Activated CD4-positive, alpha-beta T cell treated with anti-CD3 and anti-CD28 coated beads, Interleukin-2, amount 10 ng/mL, durations not matched to agents 7 days and 5 days (primary cell): Measurements from ENCODE around the gene FBXL22. TPM values are rescaled to one million over a fixed set of nuclear protein-coding genes. Genes with fewer than 3 reads are reported as not detected.
"Not testable (repeated sequence)": the region's sequence is repeated elsewhere in the genome, so short reads cannot be mapped to it uniquely, and the experiment has no call there.

Experiments used
- CTCF ChIA-PET: fragments of 350-600 bp; sonication (Branson Sonifier 250); formaldehyde crosslinking; loops from one replicate; lab custom pipeline; 2021; ENCODE audit warnings: antibody characterized with exemption; lab: Charles Lee
- POLR2A ChIA-PET: fragments of 350-600 bp; sonication (Branson Sonifier 250); formaldehyde crosslinking; loops from one replicate; lab custom pipeline; 2021; ENCODE audit warnings: antibody characterized with exemption; lab: Charles Lee
- DNase-seq: peaks from one replicate; pipeline ENCODE4 v3.0.0-alpha.2; 2020
- H3K27ac Mint-ChIP-seq: one replicate; pipeline ENCODE4 v1.8.0; 2021; ENCODE audit warnings: mild to moderate bottlenecking, moderate library complexity, mixed read lengths
- H3K27me3 Mint-ChIP-seq: one replicate; pipeline ENCODE4 v1.8.0; 2021; ENCODE audit warnings: mixed read lengths
- H3K36me3 Mint-ChIP-seq: one replicate; pipeline ENCODE4 v1.8.0; 2021; ENCODE audit warnings: low read depth, mixed read lengths
- H3K4me1 Mint-ChIP-seq: one replicate; pipeline ENCODE4 v1.8.0; 2021; ENCODE audit warnings: mixed read lengths
- H3K4me3 Mint-ChIP-seq: one replicate; pipeline ENCODE4 v1.8.0; 2021; ENCODE audit warnings: mild to moderate bottlenecking, moderate library complexity, mixed read lengths
- H3K9me3 Mint-ChIP-seq: one replicate; pipeline ENCODE4 v1.8.0; 2021; ENCODE audit warnings: mixed read lengths
- total RNA-seq, 2 experiments: library from RNA; stranded (reverse); gene quantifications; one replicate each; pipeline ENCODE4 v1.2.3, GENCODE V29; 2021

The FBXL22 gene
- total RNA-seq, 2 experiments from 2014 or later: 0.79 to 0.81 TPM

- H3K4me3 Mint-ChIP-seq: no peak overlapping the region
- ChIA-PET POLR2A (no interaction called here), CTCF (interaction anchor here (0.9 to 1.8 kb wide), 6 partner anchors 36 to 486 kb away, joined by 3 to 6 read pairs (median 3); no protein-coding TSS in a partner anchor)
- H3K4me1 Mint-ChIP-seq: peaks cover 62% of the 10 kb centered on the region
- no peaks in the 10 kb centered on the region for H3K9me3 Mint-ChIP-seq
- H3K27me3 Mint-ChIP-seq: no peaks in the 10 kb centered on the region
- DNase-seq: no peak
- peak overlapping the region; percentile 94 for H3K27ac Mint-ChIP-seq
- peaks cover 23% of the 10 kb centered on the region for H3K36me3 Mint-ChIP-seq
Measured at GRCh38 chr15:63605036-63605435, 7.8 kb downstream of the FBXL22 start.

DNA sequence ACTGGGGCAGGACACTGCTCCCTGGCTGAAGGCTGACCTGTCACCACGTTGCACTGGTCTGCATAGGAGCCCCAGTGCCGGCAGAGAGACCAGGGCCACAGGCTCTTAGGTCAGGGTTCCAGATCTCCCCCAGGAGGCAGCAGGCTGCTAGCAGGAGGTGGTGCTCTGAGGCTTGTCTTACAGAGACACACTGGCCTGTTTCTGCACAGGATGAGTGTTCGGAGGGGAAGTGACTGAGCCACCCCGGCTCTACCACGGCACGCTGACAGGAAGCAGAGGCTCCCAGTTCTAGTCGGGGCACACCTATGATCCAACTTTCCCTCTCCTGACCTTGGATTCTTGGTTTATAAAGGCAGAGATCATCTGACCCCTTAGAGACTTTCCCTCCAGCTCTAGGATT lies 8.6 kb downstream of the FBXL22 start:
- Mint-ChIP-seq H3K4me3 (no peak overlapping the region), H3K36me3 (peaks cover 28% of the 10 kb centered on the region), H3K9me3 (no peaks in the 10 kb centered on the region), H3K27me3 (no peaks in the 10 kb centered on the region), H3K27ac (peak overlapping the region; percentile 94), H3K4me1 (peaks cover 68% of the 10 kb centered on the region)
- ChIA-PET POLR2A (no interaction called here), CTCF (interaction anchor here (0.7 to 2.2 kb wide), 8 partner anchors 9 to 466 kb away, joined by 3 to 6 read pairs (median 3); no protein-coding TSS in a partner anchor)
- peak; percentile 73 for DNase-seq

- no peaks in the 10 kb centered on the region for H3K27me3 Mint-ChIP-seq
- peaks cover 73% of the 10 kb centered on the region for H3K4me1 Mint-ChIP-seq
- no peaks in the 10 kb centered on the region for H3K9me3 Mint-ChIP-seq
- H3K36me3 Mint-ChIP-seq: peaks cover 31% of the 10 kb centered on the region
- ChIA-PET POLR2A (interaction anchor here (0.7 kb wide), 1 partner anchor 104 kb away, joined by 5 read pairs; no protein-coding TSS in a partner anchor), CTCF (interaction anchor here (0.7 to 2.2 kb wide), 7 partner anchors 8 to 465 kb away, joined by 3 to 6 read pairs (median 3); no protein-coding TSS in a partner anchor)
- peak overlapping the region; percentile 94 for H3K27ac Mint-ChIP-seq
- no peak overlapping the region for H3K4me3 Mint-ChIP-seq
- no peak for DNase-seq
Measured at GRCh38 chr15:63606308-63606707, 9.1 kb downstream of the FBXL22 start.

DNA sequence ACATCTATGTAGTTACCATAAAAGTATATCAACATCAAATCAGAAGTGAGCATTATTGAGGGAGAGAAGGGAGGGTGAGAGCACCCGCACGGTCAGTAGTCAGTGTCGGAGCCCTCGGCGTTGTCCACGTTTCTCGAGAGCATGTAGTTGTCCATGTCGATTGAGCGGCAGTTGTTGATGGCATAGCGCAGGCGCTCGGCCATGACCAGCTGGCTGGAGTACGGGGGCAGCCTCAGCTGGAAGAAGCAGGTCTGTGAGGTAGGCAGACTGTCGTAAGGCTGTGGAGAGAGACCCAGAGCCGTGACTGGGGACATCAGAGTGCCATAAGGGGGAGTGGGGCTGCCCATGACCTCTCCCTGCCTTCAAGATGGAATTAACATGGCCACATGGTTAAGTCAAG lies 11.8 kb downstream of the FBXL22 start:
- no peak for DNase-seq
- H3K36me3 Mint-ChIP-seq: peaks cover 39% of the 10 kb centered on the region
- H3K9me3 Mint-ChIP-seq: no peaks in the 10 kb centered on the region
- H3K27ac Mint-ChIP-seq: no peak overlapping the region
- H3K27me3 Mint-ChIP-seq: no peaks in the 10 kb centered on the region
- ChIA-PET POLR2A (no interaction called here), CTCF (interaction anchor here (0.7 to 3.1 kb wide), 12 partner anchors 15 to 461 kb away, joined by 3 to 30 read pairs (median 4); no protein-coding TSS in a partner anchor)
- peaks cover 57% of the 10 kb centered on the region for H3K4me1 Mint-ChIP-seq
- H3K4me3 Mint-ChIP-seq: no peak overlapping the region

GRCh38 chr15:63609448-63609847 lies 12.3 kb downstream of the FBXL22 start:
- Mint-ChIP-seq H3K36me3 (peaks cover 44% of the 10 kb centered on the region), H3K9me3 (no peaks in the 10 kb centered on the region), H3K27me3 (no peaks in the 10 kb centered on the region), H3K4me1 (peaks cover 53% of the 10 kb centered on the region), H3K4me3 (no peak overlapping the region), H3K27ac (peak overlapping the region; percentile 14)
- POLR2A ChIA-PET: interaction anchor here (0.6 kb wide), 1 partner anchor 110 kb away, joined by 3 read pairs; no protein-coding TSS in a partner anchor
- CTCF ChIA-PET: interaction anchor here (0.6 to 3.5 kb wide), 38 partner anchors 9 to 544 kb away, joined by 3 to 31 read pairs (median 4); partner anchors contain the start of genes CIAO2A, DAPK2, FBXL22 and SNX1
- DNase-seq: no peak

DNA sequence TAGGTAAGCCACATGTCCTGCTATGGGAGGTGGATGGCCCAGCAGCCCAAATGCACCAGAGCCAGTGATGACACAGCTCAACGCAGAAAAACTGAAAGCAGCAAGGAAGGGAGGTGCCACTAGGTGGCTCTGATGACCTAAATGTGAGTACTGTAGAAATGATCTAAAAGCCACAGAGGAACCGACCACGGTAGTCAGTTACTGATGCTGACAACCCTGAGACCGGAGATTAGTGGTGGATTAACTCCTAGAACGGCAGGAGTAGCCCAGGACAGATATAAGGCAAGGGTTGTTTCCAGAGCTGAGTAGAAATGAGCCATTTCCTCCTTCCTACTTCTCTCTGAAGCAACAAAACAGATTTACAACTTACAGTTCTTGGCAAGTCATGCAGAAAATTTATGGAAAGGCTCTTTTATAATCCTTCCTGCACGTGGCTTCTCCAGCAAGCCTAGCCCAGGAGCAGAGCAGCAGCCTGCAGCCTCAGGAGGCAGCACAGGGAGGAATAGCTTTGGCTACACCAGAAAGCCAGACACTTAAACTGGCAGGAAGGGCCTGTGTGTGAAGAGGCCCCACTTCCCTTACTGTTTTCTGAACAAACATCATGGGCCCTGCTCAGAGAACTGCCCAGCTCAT lies 13.1 kb downstream of the FBXL22 start:
- ChIA-PET CTCF (interaction anchor here (0.6 to 3.5 kb wide), 38 partner anchors 10 to 1545 kb away, joined by 3 to 31 read pairs (median 4); partner anchors contain the start of genes CIAO2A, DAPK2, FBXL22 and SNX1), POLR2A (interaction anchor here (0.6 kb wide), 1 partner anchor 109 kb away, joined by 3 read pairs; no protein-coding TSS in a partner anchor)
- H3K27ac Mint-ChIP-seq: peak overlapping the region; percentile 91
- no peaks in the 10 kb centered on the region for H3K9me3 Mint-ChIP-seq
- DNase-seq: peak; percentile 86
- peak overlapping the region; percentile 9 for H3K4me3 Mint-ChIP-seq
- H3K36me3 Mint-ChIP-seq: peaks cover 49% of the 10 kb centered on the region
- H3K4me1 Mint-ChIP-seq: peaks cover 45% of the 10 kb centered on the region
- no peaks in the 10 kb centered on the region for H3K27me3 Mint-ChIP-seq

DNA sequence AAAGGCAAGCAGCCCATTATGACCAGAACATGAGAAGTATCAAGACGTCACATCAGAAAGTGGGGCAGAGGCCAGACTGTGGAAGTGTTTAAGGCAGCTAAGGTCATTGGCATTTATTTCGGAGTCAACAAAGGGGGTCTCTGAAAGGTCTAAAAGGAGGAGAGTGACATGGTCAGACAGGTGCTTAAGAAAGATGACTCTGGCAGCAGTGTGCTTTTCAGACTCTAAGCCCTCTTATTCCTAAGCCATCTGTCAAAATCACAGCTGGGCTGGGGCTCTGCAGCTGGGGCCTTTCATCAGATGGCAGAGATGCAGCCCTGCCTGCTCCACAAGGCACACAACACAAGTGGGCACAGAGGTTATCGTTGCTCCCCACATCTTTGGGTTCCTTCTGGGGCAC lies 14.0 kb downstream of the FBXL22 start:
- H3K4me3 Mint-ChIP-seq: no peak overlapping the region
- H3K9me3 Mint-ChIP-seq: no peaks in the 10 kb centered on the region
- peaks cover 37% of the 10 kb centered on the region for H3K4me1 Mint-ChIP-seq
- ChIA-PET CTCF (interaction anchor here (0.6 to 3.5 kb wide), 11 partner anchors 11 to 542 kb away, joined by 3 to 31 read pairs (median 7); partner anchors contain the start of genes DAPK2 and FBXL22), POLR2A (no interaction called here)
- H3K27ac Mint-ChIP-seq: peak overlapping the region; percentile 91
- peaks cover 56% of the 10 kb centered on the region for H3K36me3 Mint-ChIP-seq
- no peaks in the 10 kb centered on the region for H3K27me3 Mint-ChIP-seq
- no peak for DNase-seq

DNA sequence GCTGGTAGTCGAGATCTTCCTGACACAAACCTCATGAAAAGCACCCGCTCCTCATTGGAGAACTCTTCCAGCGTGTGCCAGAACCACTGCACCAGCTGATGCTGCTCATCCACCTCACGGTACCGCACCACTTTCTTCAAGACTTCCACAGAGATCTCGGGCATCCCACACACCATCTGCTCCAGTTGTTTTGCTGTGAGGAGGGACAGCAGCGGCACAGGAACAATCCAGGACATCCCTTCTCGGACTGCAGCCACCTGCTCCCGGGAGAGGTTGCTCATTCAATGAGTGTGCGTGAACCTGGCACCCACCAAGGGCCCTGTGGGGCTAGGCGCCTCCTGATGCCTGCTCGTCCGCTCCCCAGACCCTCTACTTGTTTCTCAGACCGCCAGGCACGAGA lies 15.1 kb downstream of the FBXL22 start:
- Mint-ChIP-seq H3K36me3 (peaks cover 59% of the 10 kb centered on the region), H3K27me3 (no peaks in the 10 kb centered on the region), H3K4me1 (peaks cover 29% of the 10 kb centered on the region), H3K9me3 (no peaks in the 10 kb centered on the region), H3K27ac (peak overlapping the region; percentile 91), H3K4me3 (no peak overlapping the region)
- POLR2A ChIA-PET: interaction anchor here (0.7 kb wide), 1 partner anchor 91 kb away, joined by 3 read pairs; no protein-coding TSS in a partner anchor
- no peak for DNase-seq
- CTCF ChIA-PET: interaction anchor here (3.1 to 3.5 kb wide), 3 partner anchors 12 to 434 kb away, joined by 12 to 31 read pairs (median 15); partner anchors contain the start of gene DAPK2

DNA sequence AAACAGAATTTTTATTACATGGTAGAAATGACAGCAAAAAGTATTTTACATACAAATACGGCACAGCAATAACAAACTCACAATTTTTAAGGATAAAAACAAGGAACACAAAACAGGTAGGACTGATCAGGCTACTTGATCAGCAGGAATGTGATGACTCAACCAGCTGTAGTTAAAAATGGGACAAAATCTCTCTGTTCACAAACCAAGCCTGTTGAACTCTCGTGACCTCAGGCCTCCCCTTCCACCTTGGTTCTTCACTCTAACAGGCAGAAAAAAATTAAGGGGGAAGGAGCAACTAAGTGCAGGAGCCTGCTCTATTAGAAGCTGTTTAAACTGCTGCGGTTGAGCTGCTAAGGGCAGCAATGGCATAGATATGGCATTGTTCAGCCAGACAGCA lies 18.7 kb downstream of the FBXL22 start:
- Mint-ChIP-seq H3K27ac (no peak overlapping the region), H3K27me3 (no peaks in the 10 kb centered on the region), H3K4me3 (no peak overlapping the region), H3K9me3 (peaks cover 4% of the 10 kb centered on the region), H3K36me3 (peaks cover 58% of the 10 kb centered on the region), H3K4me1 (peaks cover 7% of the 10 kb centered on the region)
- ChIA-PET POLR2A (no interaction called here), CTCF (interaction anchor here (0.6 to 1.9 kb wide), 3 partner anchors 9 to 532 kb away, joined by 3 to 8 read pairs (median 3); no protein-coding TSS in a partner anchor)
- DNase-seq: no peak

GRCh38 chr15:63617147-63617546 lies 20.0 kb downstream of the FBXL22 start:
- POLR2A ChIA-PET, H3K4me3 Mint-ChIP-seq, DNase-seq, CTCF ChIA-PET, H3K9me3 Mint-ChIP-seq, H3K27ac Mint-ChIP-seq, H3K4me1 Mint-ChIP-seq, H3K27me3 Mint-ChIP-seq: not testable (repeated sequence)
- H3K36me3 Mint-ChIP-seq: peaks cover 63% of the 10 kb centered on the region

GRCh38 chr15:63617627-63618026 lies 20.4 kb downstream of the FBXL22 start:
- H3K27ac Mint-ChIP-seq, H3K4me3 Mint-ChIP-seq, H3K4me1 Mint-ChIP-seq, H3K27me3 Mint-ChIP-seq, H3K9me3 Mint-ChIP-seq, CTCF ChIA-PET, POLR2A ChIA-PET, DNase-seq: not testable (repeated sequence)
- peaks cover 67% of the 10 kb centered on the region for H3K36me3 Mint-ChIP-seq

DNA sequence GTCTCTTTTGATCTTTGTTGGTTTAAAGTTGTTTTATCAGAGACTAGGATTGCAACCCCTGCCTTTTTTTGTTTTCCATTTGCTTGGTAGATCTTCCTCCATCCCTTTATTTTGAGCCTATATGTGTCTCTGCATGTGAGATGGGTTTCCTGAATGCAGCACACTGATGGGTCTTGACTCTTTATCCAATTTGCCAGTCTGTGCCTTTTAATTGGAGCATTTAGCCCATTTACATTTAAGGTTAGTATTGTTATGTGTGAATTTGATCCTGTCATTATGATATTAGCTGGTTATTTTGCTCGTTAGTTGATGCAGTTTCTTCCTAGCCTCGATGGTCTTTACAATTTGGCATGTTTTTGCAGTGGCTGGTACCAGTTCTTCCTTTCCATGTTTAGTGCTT lies 23.6 kb downstream of the FBXL22 start:
- H3K4me3 Mint-ChIP-seq, CTCF ChIA-PET, H3K4me1 Mint-ChIP-seq, H3K27me3 Mint-ChIP-seq, H3K9me3 Mint-ChIP-seq, POLR2A ChIA-PET, H3K27ac Mint-ChIP-seq, DNase-seq: not testable (repeated sequence)
- peaks cover 66% of the 10 kb centered on the region for H3K36me3 Mint-ChIP-seq
